Measurements from ENCODE around the gene CELF4.

Gene CELF4

DNA sequence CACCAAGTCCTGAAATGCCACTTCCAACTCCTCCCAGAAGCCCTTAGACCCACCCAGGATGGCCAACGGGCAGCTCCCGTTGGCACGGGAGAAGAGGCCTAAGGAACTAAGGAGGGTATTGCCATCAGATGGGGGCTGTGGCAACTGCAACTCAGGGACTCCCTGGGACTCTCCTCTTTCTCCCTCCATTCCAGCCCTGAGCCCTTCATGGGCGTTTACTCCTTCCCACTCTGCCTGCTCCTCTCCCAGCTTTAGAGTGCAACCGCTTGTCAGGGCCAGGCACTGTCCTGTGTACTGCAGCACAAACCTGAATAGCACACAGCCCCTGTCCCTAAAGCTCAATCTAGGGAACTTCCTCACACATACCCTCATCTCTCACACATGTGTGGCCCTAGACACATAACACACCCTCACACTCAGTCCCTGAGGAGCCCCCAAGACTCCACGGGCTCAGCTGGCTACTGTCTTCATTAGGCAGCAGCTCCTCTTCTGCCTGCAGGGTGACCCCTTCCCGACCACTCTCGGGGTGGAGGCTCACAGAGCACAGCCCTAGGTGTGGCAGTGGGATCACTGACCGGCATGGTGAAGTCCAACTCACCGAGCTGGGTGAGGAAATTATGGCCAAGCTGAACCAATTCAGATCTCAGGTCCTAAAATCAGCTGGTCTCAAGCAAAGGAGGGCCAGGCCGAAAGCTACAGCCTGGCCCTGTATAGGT lies 316.3 kb downstream of the CELF4 start:
- no peak for DNase-seq

- DNase-seq, result no peak
Measured at GRCh38 chr18:37248281-37248680, 317.3 kb downstream of the CELF4 start.

DNA sequence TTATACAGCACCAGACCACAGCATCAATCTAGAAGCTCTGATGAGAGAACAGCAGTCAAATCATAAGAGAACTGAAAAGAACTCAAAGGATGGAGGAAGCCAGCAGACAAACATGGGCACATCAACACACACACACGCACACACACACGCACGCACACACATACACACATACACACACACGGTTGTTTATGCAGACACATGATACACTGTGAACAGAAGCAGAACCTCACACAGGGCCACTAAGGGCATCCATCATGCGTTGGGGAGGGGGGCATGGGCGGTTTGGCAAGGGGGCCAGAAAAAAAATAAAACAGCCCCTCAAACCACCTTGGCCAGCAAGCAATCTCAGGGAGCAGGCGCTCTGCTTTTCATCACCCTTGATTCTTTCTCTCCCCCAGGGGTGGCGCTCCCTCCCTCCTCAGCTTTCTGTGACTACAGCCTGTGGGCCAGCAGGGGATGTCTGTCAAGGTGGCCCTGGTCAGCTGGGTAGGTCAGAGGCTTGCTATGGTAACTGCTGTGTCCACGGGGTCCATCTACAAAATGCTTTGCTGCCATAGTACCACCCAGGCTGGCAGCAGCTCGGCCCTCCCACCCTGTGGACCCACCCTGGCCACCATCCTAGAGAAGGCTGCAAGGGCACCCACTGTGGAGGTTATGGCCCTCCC lies 318.0 kb downstream of the CELF4 start:
- DNase-seq, result no peak

GRCh38 chr18:37246779-37247340 lies 318.7 kb downstream of the CELF4 start:
- no peak for DNase-seq

DNA sequence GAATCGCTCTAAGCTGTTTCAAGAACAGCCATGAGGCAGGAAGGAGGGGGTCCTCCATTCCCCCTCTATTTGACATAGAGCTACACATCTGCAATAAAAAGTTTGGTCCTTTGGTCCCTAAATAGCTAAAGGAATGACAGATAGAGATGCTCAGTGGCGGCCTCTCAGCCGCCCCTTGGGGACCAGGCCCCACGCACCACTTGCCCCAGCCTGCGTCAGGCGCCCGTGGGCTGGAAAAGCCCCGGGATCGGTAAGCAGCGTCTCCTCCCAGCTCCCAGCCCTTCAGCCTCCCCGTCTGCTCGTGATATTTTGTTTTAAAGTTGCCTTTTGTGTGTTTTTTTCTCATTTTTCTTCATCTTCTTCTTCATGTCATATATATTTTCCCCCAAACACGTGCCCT lies 321.0 kb downstream of the CELF4 start:
- no peak for DNase-seq

DNA sequence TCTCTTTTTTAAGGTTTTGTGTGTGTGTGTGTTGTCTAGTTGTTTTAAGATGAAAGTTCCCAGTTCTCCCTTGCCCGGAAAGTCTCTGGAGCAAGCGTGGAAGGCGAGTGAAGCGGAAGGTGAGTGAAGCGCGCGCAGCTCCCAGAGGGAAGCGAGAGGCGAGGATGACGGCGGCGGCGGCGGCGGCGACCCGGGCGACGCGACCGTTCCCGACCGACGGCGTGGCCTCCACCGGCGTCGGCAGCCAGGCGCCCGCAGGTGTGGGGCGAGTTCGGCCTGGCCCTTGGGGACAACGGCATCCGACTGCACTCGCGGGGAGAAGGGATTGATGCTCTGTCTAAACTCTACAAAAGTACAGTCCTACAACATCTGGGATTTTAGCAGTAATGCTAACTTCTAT lies 321.9 kb downstream of the CELF4 start:
- no peak for DNase-seq

- no peak for DNase-seq
Measured at GRCh38 chr18:37242826-37243560, 322.6 kb downstream of the CELF4 start.

DNA sequence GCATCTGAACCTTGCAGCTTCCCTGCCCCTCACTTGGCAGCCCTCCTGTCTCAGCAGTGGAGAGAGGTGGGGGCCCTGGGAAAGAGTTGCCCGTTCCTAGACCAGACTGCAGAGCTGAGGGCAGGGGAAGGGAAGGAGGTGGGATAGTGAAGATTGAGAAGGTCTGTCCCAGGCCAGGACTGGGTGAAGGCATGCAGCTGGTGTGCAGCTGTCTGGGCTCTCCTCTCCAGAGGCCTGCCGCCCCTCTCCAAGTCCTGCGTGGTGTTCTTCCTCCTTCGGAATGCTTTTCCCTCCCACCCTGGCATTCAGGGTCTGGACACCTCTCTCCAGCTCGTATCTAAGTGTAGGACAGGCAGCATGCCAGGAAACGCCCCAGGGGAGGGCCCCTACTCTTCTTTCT lies 323.5 kb downstream of the CELF4 start:
- no peak for DNase-seq

DNA sequence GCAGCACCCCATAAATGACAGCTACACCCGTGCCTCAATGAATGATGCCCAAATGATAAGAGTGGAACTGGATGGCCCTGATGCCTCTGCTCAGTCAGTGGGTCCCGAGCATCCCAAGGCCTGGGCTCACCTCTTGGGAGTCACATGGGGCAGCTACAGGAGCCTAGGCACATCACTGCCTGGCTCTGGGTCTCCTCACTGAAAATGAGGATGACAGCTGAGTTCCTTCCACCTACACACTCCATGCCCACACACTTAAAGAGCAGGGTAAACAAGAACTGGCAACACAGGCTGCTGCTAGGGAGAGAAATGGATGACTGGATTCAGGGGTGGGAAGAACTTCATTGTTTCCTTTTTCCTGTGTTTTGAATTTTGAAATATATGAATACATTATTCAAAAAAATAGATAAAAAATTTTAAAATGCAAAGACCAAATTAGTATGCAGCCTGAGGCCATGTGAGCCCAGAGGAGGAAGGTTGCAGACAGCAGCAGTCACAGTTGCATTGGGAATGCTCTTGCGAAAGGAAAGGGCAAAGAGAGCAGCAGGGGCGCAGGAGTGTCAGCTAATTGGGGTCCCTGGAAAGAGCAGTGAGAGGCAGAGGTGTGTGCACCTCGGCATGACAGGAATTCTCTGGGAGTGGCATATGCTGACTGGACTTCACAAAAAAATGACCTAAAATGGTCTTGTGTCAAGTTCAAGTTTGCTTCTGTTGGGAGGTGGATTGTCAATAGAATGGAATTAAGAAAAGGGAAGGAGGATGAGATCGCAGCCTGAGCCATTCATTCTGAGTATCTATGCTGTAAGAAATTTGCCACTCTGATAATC lies 327.1 kb downstream of the CELF4 start:
- peak; percentile 49 for DNase-seq

GRCh38 chr18:37235583-37235982 lies 330.0 kb downstream of the CELF4 start:
- no peak for DNase-seq

DNA sequence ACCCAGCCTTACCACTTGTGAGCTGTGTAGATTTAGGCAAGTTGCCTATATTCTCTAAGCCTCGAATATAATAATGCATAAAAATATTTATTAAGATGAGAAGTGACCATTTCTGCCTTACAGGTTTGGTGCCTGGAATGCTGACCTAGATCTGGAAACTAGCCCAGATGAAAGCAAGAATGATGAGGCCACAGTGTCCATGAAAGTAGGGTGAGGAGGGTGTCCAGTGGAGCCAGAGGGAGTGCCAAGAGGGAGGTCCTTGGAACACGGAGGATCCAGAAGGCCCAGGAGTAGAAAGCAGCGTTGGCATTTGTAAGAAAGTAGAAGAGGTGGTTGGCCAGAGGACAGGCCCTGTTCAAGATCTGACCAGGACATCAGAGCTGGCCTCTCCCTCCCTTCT lies 334.3 kb downstream of the CELF4 start:
- no peak for DNase-seq

GRCh38 chr18:37230768-37231167 lies 334.8 kb downstream of the CELF4 start:
- DNase-seq, result no peak

GRCh38 chr18:37225279-37225678 lies 340.3 kb downstream of the CELF4 start:
- no peak for DNase-seq

DNA sequence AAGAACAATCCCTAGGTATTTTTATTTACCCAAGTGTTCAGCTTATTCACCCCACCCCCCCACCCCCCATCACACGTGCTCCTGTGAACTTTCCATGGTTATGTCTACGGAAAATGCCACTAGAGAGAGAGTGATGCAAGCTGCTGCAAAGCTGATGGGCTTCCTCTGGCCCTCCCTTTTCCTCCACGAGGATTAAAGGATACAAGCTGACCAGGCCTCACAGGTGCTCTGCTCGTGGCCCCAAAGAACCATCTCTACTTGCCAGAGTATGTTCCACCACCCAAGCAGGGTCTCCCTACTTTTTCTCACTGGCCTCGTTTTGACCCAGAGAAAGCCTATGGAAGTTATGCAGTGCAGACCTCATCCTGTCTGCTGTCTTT lies 342.6 kb downstream of the CELF4 start:
- DNase-seq, result peak; percentile 33

DNA sequence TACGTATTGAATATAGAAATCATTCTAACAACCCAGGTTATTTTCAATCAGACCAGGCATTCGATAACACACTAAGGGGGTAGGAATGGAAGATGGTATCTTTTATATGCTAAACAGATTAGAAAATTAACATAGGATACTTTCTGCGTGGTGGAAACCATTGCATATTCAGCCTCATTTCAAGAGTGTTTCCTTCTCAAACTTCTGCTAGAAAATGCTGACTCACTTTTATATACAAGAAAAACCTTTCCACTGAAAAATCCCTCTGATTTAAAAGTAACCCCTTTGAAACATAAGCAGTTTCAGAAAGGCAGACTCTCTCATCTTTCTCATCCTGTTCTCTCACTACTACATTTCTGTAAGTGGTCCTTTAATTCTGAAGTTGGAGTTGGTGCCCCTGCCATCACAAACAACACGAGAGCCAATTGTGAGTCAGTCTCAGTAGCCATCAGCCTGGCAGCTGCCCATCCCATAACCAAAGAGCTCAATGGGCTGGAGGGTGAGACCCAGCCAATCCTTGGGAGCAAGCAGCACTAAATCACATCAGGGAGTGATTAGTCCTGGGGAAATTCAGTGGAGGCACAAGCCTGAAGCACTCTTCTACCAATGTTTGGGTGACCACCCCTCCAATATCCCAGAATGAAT lies 343.1 kb downstream of the CELF4 start:
- DNase-seq, result no peak

DNA sequence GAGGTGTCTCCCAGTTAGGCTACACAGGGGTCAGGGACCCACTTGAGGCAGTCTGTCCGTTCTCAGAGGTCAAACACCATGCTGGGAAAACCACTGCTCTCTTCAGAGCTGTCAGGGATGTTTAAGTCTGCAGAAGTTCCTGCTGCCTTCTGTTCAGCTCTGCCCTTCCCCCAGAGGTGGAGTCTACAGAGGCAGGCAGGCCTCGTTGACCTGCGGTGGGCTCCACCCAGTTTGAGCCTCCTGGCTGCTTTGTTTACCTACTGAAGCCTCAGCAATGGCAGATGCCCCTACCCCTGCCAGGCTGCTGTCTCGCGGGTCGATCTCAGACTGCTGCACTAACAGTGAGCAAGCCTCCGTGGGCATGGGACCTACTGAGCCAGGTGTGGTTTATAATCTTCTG lies 346.3 kb downstream of the CELF4 start:
- DNase-seq, result no peak

- DNase-seq, result no peak
Measured at GRCh38 chr18:37218022-37218590, 347.5 kb downstream of the CELF4 start.

GRCh38 chr18:37210781-37211180 lies 354.8 kb downstream of the CELF4 start:
- DNase-seq, result no peak

DNA sequence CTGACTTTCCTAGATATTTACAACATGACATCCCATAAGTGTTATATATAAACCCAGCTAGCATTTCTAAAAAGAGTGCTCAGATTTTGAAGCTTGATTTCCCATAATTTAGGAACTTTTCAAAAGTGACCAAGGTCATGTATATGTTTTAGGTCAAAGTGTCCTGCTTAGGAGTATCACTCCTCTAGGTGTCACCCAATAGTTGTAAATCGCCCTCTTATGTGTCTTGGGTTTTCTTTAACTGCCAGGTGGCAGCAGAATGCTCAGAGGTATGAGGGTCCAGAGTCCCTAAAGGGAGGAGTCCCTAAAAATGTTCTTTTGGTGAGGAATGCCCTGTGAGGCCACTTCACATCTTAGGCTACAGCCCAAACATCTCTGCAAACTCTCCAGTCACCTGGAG lies 358.3 kb downstream of the CELF4 start:
- peak; percentile 8 for DNase-seq

GRCh38 chr18:37199741-37200140 lies 365.9 kb downstream of the CELF4 start:
- DNase-seq, result no peak
